Subcutaneous abdominal adipose tissue (tissue), 5 donors: Measurements from ENCODE around the gene MYCBP2.

Source experiments
- H3K27ac ChIP-seq: one replicate; pipeline ENCODE4 v1.7.0; 2013; ENCODE audit warnings: low read depth, mild to moderate bottlenecking, inconsistent platforms, low read length, moderate library complexity
- H3K27me3 ChIP-seq, 5 donors: one replicate each; pipeline ENCODE4 v1.7.0; 2013; ENCODE audit warnings: low read length in 5 of 5, inconsistent platforms in 1 of 5; ENCODE audit not compliant: control insufficient read depth in 5 of 5, insufficient read depth in 4 of 5
- H3K36me3 ChIP-seq, 5 donors: one replicate each; pipeline ENCODE4 v1.7.0; 2013; ENCODE audit warnings: low read length in 5 of 5; ENCODE audit not compliant: control insufficient read depth in 5 of 5, insufficient read depth in 5 of 5
- H3K4me1 ChIP-seq, 5 donors: one replicate each; pipeline ENCODE4 v1.7.0; 2013; ENCODE audit warnings: low read length in 5 of 5, mild to moderate bottlenecking in 3 of 5, moderate library complexity in 1 of 5; ENCODE audit not compliant: control insufficient read depth in 5 of 5, insufficient read depth in 5 of 5
- H3K4me3 ChIP-seq, 5 donors: one replicate each; pipeline ENCODE4 v1.7.0; 2013; ENCODE audit warnings: low read length in 5 of 5, low read depth in 1 of 5
- H3K9ac ChIP-seq, 5 donors: one replicate each; pipeline ENCODE4 v1.7.0; 2013; ENCODE audit warnings: low read length in 5 of 5, mild to moderate bottlenecking in 4 of 5, moderate library complexity in 3 of 5
- H3K9me3 ChIP-seq, 5 donors: one replicate each; pipeline ENCODE4 v1.7.0; 2013; ENCODE audit warnings: low read length in 5 of 5; ENCODE audit not compliant: control insufficient read depth in 5 of 5
- donor health status: healthy.
- donor health status: healthy.
- donor health status: healthy.
- donor health status: healthy.
- donor health status: healthy.

The MYCBP2 gene

DNA sequence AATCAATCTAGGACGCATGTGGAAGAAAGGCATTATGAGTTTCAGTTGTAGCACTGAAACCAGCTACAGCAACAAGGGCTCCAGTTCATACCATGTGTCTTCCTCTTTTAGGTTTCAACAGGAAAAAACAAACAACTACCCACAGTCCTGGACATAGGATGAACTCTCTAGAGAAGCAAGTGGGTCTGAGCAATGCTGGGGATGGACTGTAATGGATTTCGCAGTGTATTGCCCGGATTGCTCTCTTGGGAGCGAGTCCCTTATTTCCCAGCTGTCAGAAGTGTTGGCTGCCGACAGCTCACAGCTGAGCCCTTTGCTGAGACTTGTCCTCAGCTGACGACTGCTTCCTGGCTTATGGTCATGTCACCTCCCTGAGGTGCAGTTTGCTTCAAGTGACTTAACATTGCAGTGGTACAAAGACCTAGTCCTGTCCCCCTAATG is 12.1 kb upstream of the MYCBP2 start:
- Histone ChIP-seq H3K27ac (no peak overlapping the region), H3K4me3 (peak overlapping the region in 2 of 5 donors; percentile 9 to 17), H3K27me3 (no peaks in the 10 kb centered on the region), H3K4me1 (peaks cover 4 to 13% (median 9%) of the 10 kb centered on the region in 5 donors), H3K9me3 (no peaks in the 10 kb centered on the region), H3K9ac (no peak overlapping the region), H3K36me3 (no peaks in the 10 kb centered on the region)

DNA sequence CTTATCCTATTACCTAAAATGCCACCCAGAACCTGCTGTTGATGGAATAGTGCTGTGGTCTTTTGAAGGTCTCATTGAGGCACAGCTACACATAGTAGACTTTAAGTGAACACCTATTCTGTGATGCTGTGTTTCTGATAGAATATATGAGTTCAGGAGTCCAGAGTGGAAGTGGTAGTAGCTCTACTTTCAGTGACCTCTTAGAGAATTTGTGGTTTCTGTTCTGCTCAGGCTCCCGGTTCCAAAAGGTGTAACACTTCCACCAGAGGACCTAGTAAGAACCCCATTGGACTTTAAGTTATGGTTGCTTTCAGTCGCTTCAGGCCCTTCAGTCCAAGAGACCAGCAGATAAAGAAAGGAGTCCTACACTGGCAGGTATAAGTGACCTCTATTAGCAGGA is 11.4 kb upstream of the MYCBP2 start:
- no peak overlapping the region for H3K4me3 ChIP-seq
- H3K9me3 ChIP-seq = no peaks in the 10 kb centered on the region
- peaks cover 4 to 13% (median 9%) of the 10 kb centered on the region in 5 donors for H3K4me1 ChIP-seq
- H3K9ac ChIP-seq = no peak overlapping the region
- H3K27ac ChIP-seq = no peak overlapping the region
- no peaks in the 10 kb centered on the region for H3K36me3 ChIP-seq
- H3K27me3 ChIP-seq = no peaks in the 10 kb centered on the region

DNA sequence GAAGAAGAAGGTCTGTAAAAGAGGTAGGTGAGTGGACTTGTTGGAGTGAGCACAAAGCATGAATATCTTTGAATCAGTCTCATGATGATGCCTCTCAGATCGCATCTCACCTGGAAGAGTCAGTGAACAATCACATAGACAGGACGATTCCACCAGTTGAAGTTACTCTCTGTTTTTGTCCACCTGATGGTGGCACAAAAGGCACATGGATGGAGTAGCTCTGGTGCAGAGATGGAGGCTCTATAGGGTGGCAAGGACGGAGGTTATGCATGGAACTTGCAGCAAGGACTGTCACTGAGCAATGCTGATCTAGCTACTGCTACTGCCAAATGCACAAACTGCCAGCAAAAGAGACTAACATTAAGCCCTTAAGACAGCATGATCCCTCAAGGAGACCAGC is 10.3 kb upstream of the MYCBP2 start:
- Histone ChIP-seq H3K27ac (no peak overlapping the region), H3K9ac (no peak overlapping the region), H3K4me3 (no peak overlapping the region), H3K27me3 (no peaks in the 10 kb centered on the region), H3K9me3 (no peaks in the 10 kb centered on the region), H3K36me3 (no peaks in the 10 kb centered on the region), H3K4me1 (peaks cover 4 to 13% (median 9%) of the 10 kb centered on the region in 5 donors)

DNA sequence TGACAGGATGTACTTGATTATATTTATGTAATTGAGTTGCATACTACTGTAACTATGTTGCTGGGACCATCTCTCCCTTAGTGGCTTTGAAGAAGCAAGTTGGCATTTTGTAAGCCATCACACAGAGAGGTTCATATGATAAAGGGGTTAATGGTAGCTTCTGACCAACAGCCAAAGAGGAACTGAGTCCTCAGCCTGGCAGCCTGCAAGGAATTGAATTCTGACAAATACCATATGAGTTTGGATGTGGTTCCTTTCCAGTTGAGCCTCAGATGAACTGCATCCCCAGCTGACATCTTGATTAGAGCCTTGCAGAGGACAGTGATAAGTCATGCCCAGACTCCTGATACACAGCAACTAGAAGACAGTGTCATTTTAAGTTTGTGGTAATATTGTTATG is 8.6 kb upstream of the MYCBP2 start:
- Histone ChIP-seq H3K9ac (no peak overlapping the region), H3K27ac (no peak overlapping the region), H3K4me3 (no peak overlapping the region), H3K9me3 (no peaks in the 10 kb centered on the region), H3K4me1 (peaks cover 4 to 14% (median 11%) of the 10 kb centered on the region in 5 donors), H3K36me3 (no peaks in the 10 kb centered on the region), H3K27me3 (no peaks in the 10 kb centered on the region)

DNA sequence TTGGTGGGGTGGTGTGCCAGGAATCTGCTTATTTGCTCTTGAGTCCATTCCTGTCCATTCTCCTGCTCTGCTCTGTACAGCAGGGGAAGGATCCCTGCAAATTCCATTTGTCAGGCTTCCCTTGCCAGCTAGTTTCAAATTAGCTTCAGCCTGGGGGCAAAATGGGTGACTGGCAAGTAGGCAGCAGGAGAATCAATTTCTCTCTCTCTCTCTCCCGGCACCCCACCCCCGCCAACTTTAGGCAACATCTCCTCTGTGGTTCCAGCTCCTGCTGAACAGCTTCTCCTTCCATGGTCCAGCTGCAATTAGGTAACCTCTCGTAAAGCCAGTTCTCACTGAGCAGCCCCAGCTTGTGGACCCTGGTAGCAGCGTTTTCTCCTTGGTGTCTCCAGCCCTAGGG is 6.7 kb upstream of the MYCBP2 start:
- Histone ChIP-seq H3K4me3 (no peak overlapping the region), H3K36me3 (no peaks in the 10 kb centered on the region), H3K4me1 (peaks cover 3 to 22% (median 17%) of the 10 kb centered on the region in 5 donors), H3K9me3 (no peaks in the 10 kb centered on the region), H3K9ac (no peak overlapping the region), H3K27ac (no peak overlapping the region), H3K27me3 (no peaks in the 10 kb centered on the region)

GRCh38 chr13:77331421-77331820 is 4.5 kb upstream of the MYCBP2 start:
- peaks cover 5 to 32% (median 27%) of the 10 kb centered on the region in 5 donors for H3K4me1 ChIP-seq
- H3K27me3 ChIP-seq = no peaks in the 10 kb centered on the region
- H3K9ac ChIP-seq = no peak overlapping the region
- no peaks in the 10 kb centered on the region for H3K9me3 ChIP-seq
- H3K27ac ChIP-seq = no peak overlapping the region
- no peak overlapping the region for H3K4me3 ChIP-seq
- no peaks in the 10 kb centered on the region for H3K36me3 ChIP-seq

DNA sequence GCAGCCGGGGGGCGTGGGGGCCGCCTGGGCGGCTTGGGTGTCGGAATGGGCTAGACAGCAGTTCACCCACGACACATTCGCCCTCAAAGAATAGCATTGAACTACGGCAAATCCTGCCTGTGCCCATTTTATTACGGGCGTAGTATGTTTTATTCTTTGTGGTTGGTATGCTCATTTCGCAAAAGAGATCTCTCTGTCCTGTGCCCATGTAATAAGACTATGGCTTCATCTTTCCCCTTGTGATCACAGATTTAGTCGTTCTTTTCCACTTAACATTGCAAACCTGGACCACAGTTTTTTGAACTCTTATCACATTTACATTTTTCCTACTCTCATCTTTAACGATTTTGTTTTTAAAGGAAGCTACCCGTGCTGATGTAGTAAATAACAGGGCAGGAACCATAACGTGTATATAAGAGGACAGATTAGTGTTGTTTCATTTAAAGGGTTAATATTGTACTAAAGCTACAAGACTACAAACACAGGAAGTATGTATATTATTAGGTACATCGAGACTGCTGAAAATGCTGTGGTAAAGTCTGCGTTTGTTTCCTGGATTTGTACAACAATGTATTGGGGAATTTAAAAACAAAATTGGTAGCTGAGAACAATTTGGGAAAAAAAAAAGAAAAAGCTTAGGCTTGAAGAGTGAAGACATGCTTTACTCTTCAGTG is 3.2 kb upstream of the MYCBP2 start:
- Histone ChIP-seq H3K27me3 (no peaks in the 10 kb centered on the region), H3K9ac (peak overlapping the region; percentile 71 to 82 (median 77)), H3K4me3 (peak overlapping the region; percentile 84 to 99 (median 95)), H3K9me3 (no peaks in the 10 kb centered on the region), H3K36me3 (no peaks in the 10 kb centered on the region), H3K4me1 (peaks cover 5 to 43% (median 30%) of the 10 kb centered on the region in 5 donors), H3K27ac (peak overlapping the region; percentile 91)

DNA sequence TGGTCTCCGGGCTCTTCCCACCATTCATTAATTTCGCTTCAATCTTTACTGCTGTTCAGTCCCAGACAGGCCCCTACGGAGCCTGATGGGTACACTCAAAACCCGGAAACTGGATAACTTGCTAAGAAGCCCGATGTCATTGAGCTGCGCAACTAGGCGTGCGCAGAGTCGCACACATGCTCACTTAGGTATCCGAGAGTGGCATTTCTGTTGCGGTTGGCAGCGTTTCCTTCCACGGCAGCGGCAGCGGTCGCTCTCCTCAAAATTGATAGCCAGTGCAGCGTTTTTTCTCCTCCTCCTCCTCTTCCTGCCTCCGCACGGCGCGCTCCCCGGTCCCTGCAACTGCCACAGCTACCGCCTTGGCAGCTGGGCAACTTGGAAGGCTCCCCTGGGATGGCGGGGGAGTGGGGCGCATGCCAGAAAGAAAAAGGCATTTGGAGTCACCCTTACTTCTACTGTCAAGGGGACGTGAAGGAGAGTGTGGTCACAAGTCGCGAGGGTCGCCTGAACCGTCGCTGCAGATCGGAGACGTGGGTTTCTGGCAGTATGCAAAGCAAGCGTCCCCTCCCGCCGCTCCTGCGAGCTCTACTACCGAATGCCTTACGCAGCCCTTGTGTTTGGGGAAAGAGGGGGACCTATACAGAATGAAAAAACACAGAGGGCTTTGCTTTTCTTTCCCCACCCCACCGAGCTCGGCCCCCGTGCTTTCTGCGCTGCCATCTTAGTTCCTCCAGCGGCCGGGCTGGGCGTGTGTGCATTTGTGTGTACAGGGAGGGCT is 2.4 kb upstream of the MYCBP2 start:
- Histone ChIP-seq H3K4me1 (peaks cover 5 to 49% (median 37%) of the 10 kb centered on the region in 5 donors), H3K9me3 (no peaks in the 10 kb centered on the region), H3K27ac (peak overlapping the region; percentile 91), H3K27me3 (no peaks in the 10 kb centered on the region), H3K36me3 (no peaks in the 10 kb centered on the region), H3K9ac (peak overlapping the region; percentile 71 to 82 (median 77)), H3K4me3 (peak overlapping the region; percentile 84 to 99 (median 95))

DNA sequence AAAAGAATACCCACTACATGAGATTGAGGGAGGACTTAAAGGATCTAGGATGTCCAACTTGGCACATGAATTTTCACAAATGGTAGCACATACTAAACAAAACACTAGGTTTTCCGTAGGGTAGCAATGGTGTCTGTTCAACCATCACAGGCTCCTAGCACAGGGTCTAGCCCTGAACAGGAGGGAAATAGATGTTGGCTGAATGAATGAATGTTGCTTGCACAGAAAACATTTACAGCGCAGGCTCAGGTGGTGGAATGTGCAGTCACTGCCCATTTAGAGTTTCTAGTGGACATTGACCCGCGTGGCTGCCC is 1.9 kb upstream of the MYCBP2 start:
- no peaks in the 10 kb centered on the region for H3K9me3 ChIP-seq
- H3K4me1 ChIP-seq = peaks cover 5 to 53% (median 42%) of the 10 kb centered on the region in 5 donors

GRCh38 chr13:77325371-77325980 is 1.4 kb downstream of the MYCBP2 start:
- H3K27ac ChIP-seq = peak overlapping the region; percentile 91
- H3K4me1 ChIP-seq = peaks cover 5 to 73% (median 61%) of the 10 kb centered on the region in 5 donors
- H3K4me3 ChIP-seq = peak overlapping the region; percentile 91 to 96 (median 95)
- H3K9ac ChIP-seq = peak overlapping the region; percentile 80 to 92 (median 88)
- H3K27me3 ChIP-seq = no peaks in the 10 kb centered on the region
- H3K9me3 ChIP-seq = no peaks in the 10 kb centered on the region
- H3K36me3 ChIP-seq = no peaks in the 10 kb centered on the region

More for the DNA sequence above, 1.9 kb upstream of the MYCBP2 start:
- no peaks in the 10 kb centered on the region for H3K27me3 ChIP-seq
- H3K9ac ChIP-seq = peak overlapping the region in 4 of 5 donors; percentile 71 to 79 (median 74)
- peak overlapping the region; percentile 84 to 99 (median 95) for H3K4me3 ChIP-seq
- H3K36me3 ChIP-seq = no peaks in the 10 kb centered on the region
- peak overlapping the region; percentile 91 for H3K27ac ChIP-seq
